Hepatocyte (in vitro differentiated cells): ENCODE measurements around the gene PRSS50. TPM values are rescaled to one million over a fixed set of nuclear protein-coding genes. Genes with fewer than 3 reads are reported as not detected.

Experiments used
- DNase-seq: peaks from one replicate; pipeline ENCODE4 v3.0.0-alpha.2; 2016; ENCODE audit warnings: low spot score
- H2AFZ ChIP-seq: fragments of 200-600 bp; sonication (generic); 2 replicates; pipeline ENCODE4 v1.6.0; 2016; ENCODE audit warnings: antibody characterized with exemption, mild to moderate bottlenecking
- H3K27ac ChIP-seq: fragments of 200-600 bp; sonication (generic); 2 replicates; pipeline ENCODE4 v1.5.1; 2016; ENCODE audit warnings: mild to moderate bottlenecking
- H3K27me3 ChIP-seq: fragments of 200-600 bp; sonication (generic); 2 replicates; pipeline ENCODE4 v1.6.1; 2016
- H3K36me3 ChIP-seq: fragments of 200-600 bp; sonication (generic); replicated peaks from 2 replicates; pipeline ENCODE4 v1.5.1; 2016; ENCODE audit warnings: low read depth; ENCODE audit not compliant: insufficient read depth
- H3K4me1 ChIP-seq: fragments of 200-600 bp; sonication (generic); 2 replicates; pipeline ENCODE4 v1.5.1; 2016; ENCODE audit warnings: mild to moderate bottlenecking, moderate library complexity; ENCODE audit not compliant: insufficient read depth
- H3K4me2 ChIP-seq: fragments of 200-600 bp; sonication (generic); 2 replicates; pipeline ENCODE4 v1.6.0; 2016
- H3K4me3 ChIP-seq: fragments of 200-600 bp; sonication (generic); 2 replicates; pipeline ENCODE4 v1.5.1; 2016; ENCODE audit warnings: mild to moderate bottlenecking
- H3K79me2 ChIP-seq: fragments of 200-600 bp; sonication (generic); 2 replicates; pipeline ENCODE4 v1.6.0; 2017; ENCODE audit warnings: mild to moderate bottlenecking
- H3K9me2 ChIP-seq: fragments of 200-600 bp; sonication (generic); replicated peaks from 2 replicates; pipeline ENCODE4 v1.6.0; 2017; ENCODE audit warnings: mild to moderate bottlenecking; ENCODE audit not compliant: insufficient read depth
- H3K9me3 ChIP-seq: fragments of 200-600 bp; sonication (generic); 2 replicates; pipeline ENCODE4 v1.5.1; 2016; ENCODE audit warnings: low read depth, mild to moderate bottlenecking
- H4K20me1 ChIP-seq: fragments of 200-600 bp; sonication (generic); 2 replicates; pipeline ENCODE4 v1.6.0; 2016; ENCODE audit warnings: mild to moderate bottlenecking; ENCODE audit not compliant: insufficient read depth, poor library complexity, severe bottlenecking
- EZH2 ChIP-seq: fragments of 200-600 bp; sonication (generic); IDR thresholded peaks from 2 replicates; pipeline ENCODE4 v1.6.1; 2016; ENCODE audit warnings: antibody characterized with exemption, mild to moderate bottlenecking, borderline replicate concordance
- EZH2phosphoT487 ChIP-seq: fragments of 200-600 bp; sonication (generic); IDR thresholded peaks from one replicate; pipeline ENCODE4 v1.6.1; 2018; ENCODE audit warnings: antibody characterized with exemption, mild to moderate bottlenecking, low read depth, moderate library complexity; ENCODE audit not compliant: unreplicated experiment, severe bottlenecking
- WGBS: methylation state at CpG from one replicate; pipeline ENCODE4 v1.1.6; 2016; ENCODE audit warnings: low lambda C conversion rate; ENCODE audit errors: missing lambda C conversion rate; 5-methylcytosine and 5-hydroxymethylcytosine counted together
- polyA plus RNA-seq: library from polyadenylated mRNA; unstranded; fragments of >200 nt; fragmentation: Nextera tagmentation; extraction: Ambion mirVana; gene quantifications from 2 replicates; pipeline ENCODE4 v1.2.1, GENCODE V29; 2016
- total RNA-seq: library from RNA; depleted of rRNA; stranded (reverse); fragments of >200 nt; gene quantifications from 2 replicates; pipeline ENCODE4 v1.2.3, GENCODE V29; 2014
- TF ChIP-seq, protein P1 (sequence below): fragments of 200-600 bp; sonication (generic); IDR thresholded peaks from 2 replicates; pipeline ENCODE4 v1.5.1; 2016; ENCODE audit warnings: antibody characterized with exemption, mild to moderate bottlenecking; ENCODE audit not compliant: poor library complexity

The PRSS50 gene
- total and polyA plus RNA-seq, 2 experiments from 2014 or later = 0.33 to 1.4 TPM

DNA sequence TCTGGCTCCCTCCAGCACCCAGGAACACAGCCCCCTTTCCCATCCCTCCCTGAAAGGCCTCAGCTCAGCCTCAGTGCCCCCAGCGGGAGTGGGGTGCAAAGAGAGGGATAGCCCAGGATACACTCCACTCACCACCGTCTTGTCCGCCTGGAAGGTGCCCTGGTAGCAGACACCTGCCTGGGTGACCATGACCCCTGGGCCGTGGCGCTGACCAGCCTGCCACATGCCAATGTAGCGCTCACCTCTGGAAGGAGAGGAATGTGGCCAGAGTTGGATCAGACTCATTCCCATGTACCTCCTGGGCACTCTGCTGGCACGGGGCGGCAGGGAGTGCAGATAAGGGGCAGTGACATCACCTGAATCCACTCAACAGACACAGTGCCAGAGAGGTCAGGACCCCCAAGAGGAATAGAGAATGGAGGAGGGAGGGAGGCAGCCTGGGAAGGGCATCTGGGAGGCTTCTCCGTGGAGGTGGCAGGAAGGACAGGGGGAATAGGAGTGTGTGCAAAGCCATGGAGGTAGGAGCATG is 37.3 kb downstream of the PRSS50 start:
- WGBS = 91% methylated on average over 9 of the region's 9 CpGs
- H3K4me3 ChIP-seq = no peak overlapping the region
- no peaks in the 10 kb centered on the region for H3K36me3 ChIP-seq
- no peak overlapping the region for H3K27ac ChIP-seq
- no peak for DNase-seq
- H3K9me2 ChIP-seq = no peaks in the 10 kb centered on the region
- H3K4me1 ChIP-seq = no peaks in the 10 kb centered on the region
- H3K79me2 ChIP-seq = no peaks in the 10 kb centered on the region
- no peak overlapping the region for H3K4me2 ChIP-seq
- no peaks in the 10 kb centered on the region for H3K27me3 ChIP-seq
- no peaks in the 10 kb centered on the region for H3K9me3 ChIP-seq
- H4K20me1 ChIP-seq = no peaks in the 10 kb centered on the region
- TF ChIP-seq, protein P1, sequence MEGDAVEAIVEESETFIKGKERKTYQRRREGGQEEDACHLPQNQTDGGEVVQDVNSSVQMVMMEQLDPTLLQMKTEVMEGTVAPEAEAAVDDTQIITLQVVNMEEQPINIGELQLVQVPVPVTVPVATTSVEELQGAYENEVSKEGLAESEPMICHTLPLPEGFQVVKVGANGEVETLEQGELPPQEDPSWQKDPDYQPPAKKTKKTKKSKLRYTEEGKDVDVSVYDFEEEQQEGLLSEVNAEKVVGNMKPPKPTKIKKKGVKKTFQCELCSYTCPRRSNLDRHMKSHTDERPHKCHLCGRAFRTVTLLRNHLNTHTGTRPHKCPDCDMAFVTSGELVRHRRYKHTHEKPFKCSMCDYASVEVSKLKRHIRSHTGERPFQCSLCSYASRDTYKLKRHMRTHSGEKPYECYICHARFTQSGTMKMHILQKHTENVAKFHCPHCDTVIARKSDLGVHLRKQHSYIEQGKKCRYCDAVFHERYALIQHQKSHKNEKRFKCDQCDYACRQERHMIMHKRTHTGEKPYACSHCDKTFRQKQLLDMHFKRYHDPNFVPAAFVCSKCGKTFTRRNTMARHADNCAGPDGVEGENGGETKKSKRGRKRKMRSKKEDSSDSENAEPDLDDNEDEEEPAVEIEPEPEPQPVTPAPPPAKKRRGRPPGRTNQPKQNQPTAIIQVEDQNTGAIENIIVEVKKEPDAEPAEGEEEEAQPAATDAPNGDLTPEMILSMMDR = no peak
- TF ChIP-seq EZH2phosphoT487 = no peak
- H2AFZ ChIP-seq = no peak overlapping the region

DNA sequence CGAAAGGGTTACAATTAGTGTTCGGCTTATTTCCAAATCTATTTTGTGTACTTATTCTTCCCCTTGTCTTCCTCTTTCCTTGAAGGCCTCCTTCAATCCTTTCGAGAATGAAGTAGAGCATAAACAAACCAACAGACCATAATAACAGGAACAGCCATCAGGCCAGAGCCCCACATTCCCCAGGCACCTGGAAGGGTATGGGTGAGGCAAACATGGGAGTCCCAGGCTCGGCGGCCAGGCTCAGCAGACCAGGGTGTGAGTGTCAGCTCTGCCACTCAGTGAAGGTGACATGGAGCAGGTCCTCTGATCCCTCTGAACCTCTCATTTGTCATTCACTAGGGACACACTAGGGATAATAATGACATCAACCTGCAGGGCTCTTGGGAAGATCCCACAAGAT is 38.0 kb downstream of the PRSS50 start:
- Histone ChIP-seq H3K9me3 (no peaks in the 10 kb centered on the region), H3K36me3 (no peaks in the 10 kb centered on the region), H3K9me2 (no peaks in the 10 kb centered on the region), H4K20me1 (no peaks in the 10 kb centered on the region), H3K79me2 (no peaks in the 10 kb centered on the region), H2AFZ (no peak overlapping the region), H3K4me3 (no peak overlapping the region), H3K4me1 (no peaks in the 10 kb centered on the region), H3K27ac (no peak overlapping the region), H3K4me2 (no peak overlapping the region), H3K27me3 (no peaks in the 10 kb centered on the region)
- WGBS = 83% methylated on average over 5 of the region's 5 CpGs
- no peak for DNase-seq
- no peak for TF ChIP-seq EZH2
- TF ChIP-seq, protein P1 = no peak
- no peak for TF ChIP-seq EZH2phosphoT487

DNA sequence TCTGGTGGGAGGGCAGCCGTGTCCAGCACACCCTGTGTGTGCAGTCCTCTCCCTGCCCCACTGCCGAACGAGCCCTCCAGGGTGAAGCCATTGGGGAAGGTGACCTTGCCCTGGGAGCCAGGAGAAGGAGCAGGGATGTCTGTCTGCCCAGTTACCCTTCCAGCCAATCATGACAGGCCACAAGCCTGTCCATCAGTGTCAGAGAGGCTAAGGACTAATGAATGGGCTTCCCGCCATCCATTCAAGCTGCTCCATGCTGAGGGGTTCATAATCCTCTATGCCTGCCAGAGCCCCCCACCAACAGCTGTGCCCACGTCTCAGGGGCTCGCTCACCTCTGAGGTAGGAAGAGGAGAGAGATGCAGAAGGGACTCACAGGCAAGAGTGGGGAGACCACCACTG is 39.4 kb downstream of the PRSS50 start:
- H3K4me3 ChIP-seq = no peak overlapping the region
- no peaks in the 10 kb centered on the region for H4K20me1 ChIP-seq
- 93% methylated on average over 6 of the region's 6 CpGs for WGBS
- H3K79me2 ChIP-seq = no peaks in the 10 kb centered on the region
- H3K9me2 ChIP-seq = no peaks in the 10 kb centered on the region
- H3K4me1 ChIP-seq = no peaks in the 10 kb centered on the region
- TF ChIP-seq EZH2phosphoT487 (no peak), EZH2 (no peak)
- TF ChIP-seq, protein P1 = no peak
- no peak overlapping the region for H2AFZ ChIP-seq
- no peak overlapping the region for H3K4me2 ChIP-seq
- H3K9me3 ChIP-seq = no peaks in the 10 kb centered on the region
- H3K36me3 ChIP-seq = no peaks in the 10 kb centered on the region
- DNase-seq = no peak
- H3K27me3 ChIP-seq = no peaks in the 10 kb centered on the region
- no peak overlapping the region for H3K27ac ChIP-seq

DNA sequence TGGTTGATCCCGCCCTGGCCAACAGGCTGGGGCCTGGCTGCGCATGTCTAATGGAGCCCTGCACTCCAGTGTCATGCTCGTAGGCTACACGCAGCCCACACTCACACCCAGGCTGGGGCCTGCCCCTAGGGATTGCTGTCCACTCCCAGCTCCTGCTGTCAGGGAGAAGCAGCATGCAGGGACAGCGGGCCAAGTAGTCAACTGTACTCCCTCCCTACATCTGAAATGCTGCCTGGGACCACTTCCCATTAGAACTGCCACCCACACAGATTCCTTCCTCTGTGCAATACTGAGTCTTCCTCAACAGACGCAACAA is 40.3 kb downstream of the PRSS50 start:
- no peak overlapping the region for H3K27ac ChIP-seq
- DNase-seq = no peak

More for the DNA sequence above, 40.3 kb downstream of the PRSS50 start:
- Histone ChIP-seq H3K4me3 (no peak overlapping the region), H3K9me2 (no peaks in the 10 kb centered on the region), H3K79me2 (no peaks in the 10 kb centered on the region), H4K20me1 (no peaks in the 10 kb centered on the region), H3K36me3 (no peaks in the 10 kb centered on the region), H3K4me1 (no peaks in the 10 kb centered on the region), H2AFZ (no peak overlapping the region), H3K27me3 (no peaks in the 10 kb centered on the region), H3K9me3 (no peaks in the 10 kb centered on the region), H3K4me2 (no peak overlapping the region)
- TF ChIP-seq EZH2 = no peak
- TF ChIP-seq, protein P1 = no peak
- TF ChIP-seq EZH2phosphoT487 = no peak
- 85% methylated on average over 6 of the region's 6 CpGs for WGBS
